OCI-LY1 (cell line): Measurements from ENCODE around the gene SMTNL1.

ENCODE experiments used
- H2AFZ ChIP-seq: fragments of 200-600 bp; sonication (generic), shearing (Covaris generic); 2 replicates; pipeline ENCODE4 v1.6.0; 2014; ENCODE audit warnings: antibody characterized with exemption, mild to moderate bottlenecking, low read length
- H3F3A ChIP-seq: fragments of 200-600 bp; sonication (generic), shearing (Covaris generic); 2 replicates; pipeline ENCODE4 v1.6.0; 2014; ENCODE audit warnings: mild to moderate bottlenecking, antibody characterized with exemption, low read length, moderate library complexity; ENCODE audit not compliant: insufficient read depth
- H3K27ac ChIP-seq: fragments of 200-600 bp; sonication (generic); 2 replicates; pipeline ENCODE4 v1.5.1; 2014; ENCODE audit warnings: low read length, mixed run types, mild to moderate bottlenecking, low read depth; ENCODE audit not compliant: poor library complexity, severe bottlenecking
- H3K27me3 ChIP-seq: fragments of 200-600 bp; sonication (generic); 2 replicates; pipeline ENCODE4 v1.6.0; 2014; ENCODE audit warnings: antibody characterized with exemption, mild to moderate bottlenecking, low read length, moderate library complexity; ENCODE audit not compliant: insufficient read depth
- H3K36me3 ChIP-seq: fragments of 200-600 bp; sonication (generic); 2 replicates; pipeline ENCODE4 v1.6.1; 2014; ENCODE audit warnings: mild to moderate bottlenecking, antibody characterized with exemption, low read length, moderate library complexity, mixed read lengths; ENCODE audit not compliant: insufficient read depth
- H3K4me1 ChIP-seq: fragments of 200-600 bp; sonication (generic); 2 replicates; pipeline ENCODE4 v1.5.1; 2014; ENCODE audit warnings: mild to moderate bottlenecking, low read length, moderate library complexity; ENCODE audit not compliant: insufficient read depth, severe bottlenecking
- H3K4me2 ChIP-seq: fragments of 200-600 bp; sonication (generic), shearing (Covaris generic); 2 replicates; pipeline ENCODE4 v1.6.1; 2014; ENCODE audit warnings: low read length
- H3K4me3 ChIP-seq: fragments of 200-600 bp; sonication (generic); 2 replicates; pipeline ENCODE4 v1.5.1; 2014; ENCODE audit warnings: low read length, low read depth, mild to moderate bottlenecking, mixed read lengths; ENCODE audit not compliant: poor library complexity, severe bottlenecking
- H3K79me2 ChIP-seq: fragments of 200-600 bp; shearing (Covaris generic); 2 replicates; pipeline ENCODE4 v1.6.1; 2016; ENCODE audit warnings: mixed run types, low read length, mixed read lengths; ENCODE audit not compliant: insufficient read depth
- H3K9ac ChIP-seq: fragments of 200-600 bp; sonication (generic), shearing (Covaris generic); 2 replicates; pipeline ENCODE4 v1.6.1; 2014; ENCODE audit warnings: mild to moderate bottlenecking, low read length, mixed read lengths
- H3K9me2 ChIP-seq: fragments of 200-600 bp; sonication (generic), shearing (Covaris generic); 2 replicates; pipeline ENCODE4 v1.6.1; 2014; ENCODE audit warnings: low read depth, mild to moderate bottlenecking, low read length, mixed read lengths
- H3K9me3 ChIP-seq: fragments of 200-600 bp; shearing (Covaris generic); 2 replicates; pipeline ENCODE4 v1.6.1; 2014; ENCODE audit warnings: low read length, mixed read lengths
- H4K20me1 ChIP-seq: fragments of 200-600 bp; sonication (generic), shearing (Covaris generic); 2 replicates; pipeline ENCODE4 v1.6.0; 2016; ENCODE audit warnings: mild to moderate bottlenecking, low read length; ENCODE audit not compliant: insufficient read depth
- EZH2 ChIP-seq: fragments of 200-600 bp; sonication (generic), shearing (Covaris generic); IDR thresholded peaks from 2 replicates; pipeline ENCODE4 v1.8.0; 2017; ENCODE audit warnings: borderline replicate concordance, mixed run types, mild to moderate bottlenecking, antibody characterized with exemption, low read length, moderate library complexity, mixed read lengths
- TF ChIP-seq, protein P1 (sequence below): fragments of 200-600 bp; sonication (generic), shearing (Covaris generic); IDR thresholded peaks from 2 replicates; pipeline ENCODE4 v1.5.1; 2017; ENCODE audit warnings: mild to moderate bottlenecking, antibody characterized with exemption, low read length, moderate library complexity, mixed read lengths

Gene SMTNL1

DNA sequence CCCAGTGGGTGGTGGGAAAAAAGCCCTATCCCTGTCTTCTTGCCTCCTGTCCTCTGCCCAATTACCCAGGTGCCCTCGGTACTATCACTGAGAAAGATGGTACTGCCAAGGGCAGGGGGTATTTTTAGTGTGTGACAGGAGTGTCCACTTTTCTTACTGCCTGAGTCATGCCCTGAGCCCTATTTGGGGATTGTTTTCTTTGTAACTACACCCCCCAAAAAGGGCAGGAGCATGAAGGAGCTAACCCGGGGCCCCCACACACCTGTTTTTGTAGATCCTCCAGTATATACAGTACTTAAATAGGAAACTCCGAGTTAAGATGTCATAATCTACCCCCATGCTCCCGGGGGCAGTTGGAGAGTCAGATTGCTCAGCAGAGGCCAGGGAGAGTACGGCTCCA, 3.8 kb downstream of the SMTNL1 start:
- Histone ChIP-seq H3F3A (no peaks in the 10 kb centered on the region), H4K20me1 (no peaks in the 10 kb centered on the region), H3K9me3 (no peaks in the 10 kb centered on the region), H2AFZ (no peak overlapping the region), H3K27me3 (no peaks in the 10 kb centered on the region), H3K4me1 (no peaks in the 10 kb centered on the region), H3K4me3 (no peak overlapping the region), H3K4me2 (no peak overlapping the region), H3K9me2 (no peaks in the 10 kb centered on the region), H3K27ac (no peak overlapping the region), H3K79me2 (no peaks in the 10 kb centered on the region), H3K36me3 (no peaks in the 10 kb centered on the region), H3K9ac (no peak overlapping the region)
- TF ChIP-seq, protein P1, sequence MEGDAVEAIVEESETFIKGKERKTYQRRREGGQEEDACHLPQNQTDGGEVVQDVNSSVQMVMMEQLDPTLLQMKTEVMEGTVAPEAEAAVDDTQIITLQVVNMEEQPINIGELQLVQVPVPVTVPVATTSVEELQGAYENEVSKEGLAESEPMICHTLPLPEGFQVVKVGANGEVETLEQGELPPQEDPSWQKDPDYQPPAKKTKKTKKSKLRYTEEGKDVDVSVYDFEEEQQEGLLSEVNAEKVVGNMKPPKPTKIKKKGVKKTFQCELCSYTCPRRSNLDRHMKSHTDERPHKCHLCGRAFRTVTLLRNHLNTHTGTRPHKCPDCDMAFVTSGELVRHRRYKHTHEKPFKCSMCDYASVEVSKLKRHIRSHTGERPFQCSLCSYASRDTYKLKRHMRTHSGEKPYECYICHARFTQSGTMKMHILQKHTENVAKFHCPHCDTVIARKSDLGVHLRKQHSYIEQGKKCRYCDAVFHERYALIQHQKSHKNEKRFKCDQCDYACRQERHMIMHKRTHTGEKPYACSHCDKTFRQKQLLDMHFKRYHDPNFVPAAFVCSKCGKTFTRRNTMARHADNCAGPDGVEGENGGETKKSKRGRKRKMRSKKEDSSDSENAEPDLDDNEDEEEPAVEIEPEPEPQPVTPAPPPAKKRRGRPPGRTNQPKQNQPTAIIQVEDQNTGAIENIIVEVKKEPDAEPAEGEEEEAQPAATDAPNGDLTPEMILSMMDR = no peak
- TF ChIP-seq EZH2 = no peak

DNA sequence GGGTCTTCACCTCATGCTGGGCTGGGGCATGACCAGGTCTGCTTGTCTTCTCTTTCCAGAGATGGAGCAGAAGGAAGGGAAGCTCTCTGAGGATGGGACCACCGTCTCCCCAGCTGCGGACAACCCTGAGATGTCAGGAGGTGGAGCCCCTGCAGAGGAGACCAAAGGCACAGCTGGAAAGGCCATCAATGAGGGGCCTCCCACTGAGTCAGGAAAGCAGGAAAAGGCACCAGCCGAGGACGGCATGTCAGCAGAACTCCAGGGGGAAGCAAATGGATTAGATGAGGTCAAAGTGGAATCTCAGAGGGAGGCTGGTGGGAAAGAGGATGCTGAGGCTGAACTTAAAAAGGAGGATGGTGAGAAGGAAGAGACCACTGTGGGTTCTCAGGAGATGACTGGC, 5.2 kb downstream of the SMTNL1 start:
- no peaks in the 10 kb centered on the region for H3K36me3 ChIP-seq
- TF ChIP-seq, protein P1 = no peak
- no peak for TF ChIP-seq EZH2
- no peaks in the 10 kb centered on the region for H4K20me1 ChIP-seq
- H3K4me1 ChIP-seq = no peaks in the 10 kb centered on the region
- no peak overlapping the region for H3K9ac ChIP-seq
- no peak overlapping the region for H3K4me3 ChIP-seq
- no peaks in the 10 kb centered on the region for H3F3A ChIP-seq
- H3K9me3 ChIP-seq = no peaks in the 10 kb centered on the region
- no peak overlapping the region for H3K27ac ChIP-seq
- no peaks in the 10 kb centered on the region for H3K27me3 ChIP-seq
- H2AFZ ChIP-seq = no peak overlapping the region
- no peak overlapping the region for H3K4me2 ChIP-seq
- no peaks in the 10 kb centered on the region for H3K79me2 ChIP-seq
- no peaks in the 10 kb centered on the region for H3K9me2 ChIP-seq

DNA sequence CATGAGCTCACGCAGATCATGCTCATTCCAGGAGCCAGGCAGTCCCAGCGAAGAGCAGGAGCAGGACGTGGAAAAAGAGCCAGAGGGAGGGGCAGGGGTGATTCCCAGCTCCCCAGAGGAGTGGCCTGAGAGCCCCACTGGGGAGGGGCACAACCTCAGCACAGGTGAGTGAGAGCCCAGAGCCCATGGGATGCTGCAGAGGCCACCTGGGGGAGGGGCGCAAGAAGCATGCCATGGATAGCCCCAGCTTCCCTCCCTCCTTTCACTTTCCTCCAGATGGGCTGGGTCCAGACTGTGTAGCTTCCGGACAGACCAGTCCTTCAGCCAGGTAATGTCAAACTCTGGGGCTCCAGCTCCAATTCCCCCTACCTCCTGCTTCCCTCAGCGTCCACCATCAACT, 6.2 kb downstream of the SMTNL1 start:
- Histone ChIP-seq H3K9me3 (no peaks in the 10 kb centered on the region), H3K36me3 (no peaks in the 10 kb centered on the region), H3K27ac (no peak overlapping the region), H3K4me3 (no peak overlapping the region), H3K27me3 (no peaks in the 10 kb centered on the region), H3K4me2 (no peak overlapping the region), H3K79me2 (no peaks in the 10 kb centered on the region), H4K20me1 (no peaks in the 10 kb centered on the region), H3K9ac (no peak overlapping the region), H3K9me2 (no peaks in the 10 kb centered on the region), H3K4me1 (no peaks in the 10 kb centered on the region), H3F3A (no peaks in the 10 kb centered on the region), H2AFZ (no peak overlapping the region)
- TF ChIP-seq, protein P1 = no peak
- no peak for TF ChIP-seq EZH2
